Fibroblast of skin of right quadriceps (primary cell): Measurements from ENCODE around the gene CHI3L1.

Experiments
- DNase-seq: peaks from one replicate; pipeline ENCODE4 v3.0.0-alpha.2; 2013

Gene CHI3L1

DNA sequence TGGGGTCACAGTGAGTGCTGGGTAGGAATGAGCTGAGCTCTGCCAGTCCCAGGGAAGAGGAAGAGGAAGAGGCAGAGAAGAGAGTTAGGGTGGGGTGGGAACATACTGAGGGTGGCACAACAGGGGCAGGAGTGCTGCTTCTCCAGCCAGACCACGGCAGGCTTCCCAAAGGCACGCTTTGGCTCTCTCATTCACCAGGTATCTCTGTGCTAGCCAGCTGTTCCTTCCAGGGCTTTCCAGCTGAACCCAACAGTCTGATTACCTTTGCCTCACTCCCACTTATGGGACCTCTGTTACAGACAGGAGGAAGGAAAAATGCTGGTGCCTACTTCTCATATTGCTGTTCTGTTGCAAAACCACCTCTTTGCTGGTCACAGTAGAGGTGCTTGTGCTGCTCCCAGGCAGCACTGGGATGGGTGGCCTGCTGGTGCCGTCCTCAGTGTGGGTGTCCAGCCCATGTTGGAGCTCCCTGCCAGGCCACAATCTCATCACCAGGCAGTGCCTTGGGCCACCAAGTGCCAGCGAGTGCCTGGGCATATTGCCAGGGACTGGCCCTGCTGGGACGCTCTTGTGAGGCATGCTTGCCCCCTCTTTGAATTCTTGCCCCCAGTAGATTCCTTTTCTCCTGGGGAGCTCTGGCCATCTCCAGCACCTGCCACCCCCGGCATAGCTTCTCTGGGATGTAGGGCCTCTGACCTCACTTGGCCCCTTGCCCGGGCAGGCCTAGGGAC lies 56.8 kb downstream of the CHI3L1 start:
- DNase-seq: no peak
